ENCODE data around the gene HIGD2A. TPM values are rescaled to one million over a fixed set of nuclear protein-coding genes. Genes with fewer than 3 reads are reported as not detected.
A peak's percentile ranks its signal among the peaks of the same experiment; 100 is the strongest.

Gene HIGD2A
- total RNA-seq, 1 donor from 2014 or later, result 37.8 TPM

- peak; percentile 83 for DNase-seq (ENCODE audit: low spot score)
Observed at GRCh38 chr5:176415952-176416924, 27.7 kb downstream of the HIGD2A start, which contains the start of gene CLTB. Gene CLTB (minus strand): TSS chr5:176416539. CDS start chr5:176416363, 176 bp downstream.

GRCh38 chr5:176416965-176417364, 28.4 kb downstream of the HIGD2A start:
- DNase-seq (ENCODE audit: low spot score), result no peak

- no peak for DNase-seq (ENCODE audit: low spot score)
Observed at GRCh38 chr5:176418251-176418650, 29.7 kb downstream of the HIGD2A start.

- no peak for DNase-seq (ENCODE audit: low spot score)
Observed at GRCh38 chr5:176420086-176420485, 31.5 kb downstream of the HIGD2A start.

- DNase-seq (ENCODE audit: low spot score), result no peak
Observed at GRCh38 chr5:176420972-176421544, 32.5 kb downstream of the HIGD2A start.

GRCh38 chr5:176424181-176424580, 35.6 kb downstream of the HIGD2A start:
- no peak for DNase-seq (ENCODE audit: low spot score)

GRCh38 chr5:176425138-176425537, 36.6 kb downstream of the HIGD2A start:
- DNase-seq (ENCODE audit: low spot score), result no peak

- DNase-seq (ENCODE audit: low spot score), result no peak
Observed at GRCh38 chr5:176425791-176426190, 37.2 kb downstream of the HIGD2A start.

GRCh38 chr5:176426876-176427275, 38.3 kb downstream of the HIGD2A start:
- DNase-seq (ENCODE audit: low spot score), result no peak

GRCh38 chr5:176427971-176428370, 39.4 kb downstream of the HIGD2A start:
- DNase-seq (ENCODE audit: low spot score), result no peak

- DNase-seq (ENCODE audit: low spot score), result no peak
Observed at GRCh38 chr5:176429972-176430371, 41.4 kb downstream of the HIGD2A start.

- DNase-seq (ENCODE audit: low spot score), result no peak
Observed at GRCh38 chr5:176432707-176433106, 44.2 kb downstream of the HIGD2A start.

GRCh38 chr5:176436656-176437055, 48.1 kb downstream of the HIGD2A start:
- DNase-seq (ENCODE audit: low spot score), result no peak

- DNase-seq (ENCODE audit: low spot score), result no peak
Observed at GRCh38 chr5:176438959-176439757, 50.6 kb downstream of the HIGD2A start.

Other genes with a start within 250 kb of the HIGD2A start
- 3.4 TPM for gene SIMC1, start 150.3 kb upstream of the HIGD2A start, total RNA-seq (ENCODE audit: insufficient read depth, low replicate concordance)
- 35.6 TPM for gene KIAA1191, start 27.0 kb upstream of the HIGD2A start, total RNA-seq (ENCODE audit: insufficient read depth, low replicate concordance)
- 8.9 TPM for gene ARL10, start 23.3 kb upstream of the HIGD2A start, total RNA-seq (ENCODE audit: insufficient read depth, low replicate concordance)
- gene NOP16, start 153 bp upstream of the HIGD2A start, total RNA-seq (ENCODE audit: insufficient read depth, low replicate concordance), result 13.2 TPM
- 108 TPM for gene CLTB, start 27.8 kb downstream of the HIGD2A start, total RNA-seq (ENCODE audit: insufficient read depth, low replicate concordance)
- gene FAF2, start 59.6 kb downstream of the HIGD2A start, total RNA-seq (ENCODE audit: insufficient read depth, low replicate concordance), result 47.2 TPM
- 0.24 TPM for gene RNF44, start 148.7 kb downstream of the HIGD2A start, total RNA-seq (ENCODE audit: insufficient read depth, low replicate concordance)
- not detected for gene CDHR2, start 160.6 kb downstream of the HIGD2A start, total RNA-seq (ENCODE audit: insufficient read depth, low replicate concordance)
- gene GPRIN1, start 221.4 kb downstream of the HIGD2A start, total RNA-seq (ENCODE audit: insufficient read depth, low replicate concordance), result 0.72 TPM
- not detected for gene SNCB, start 241.8 kb downstream of the HIGD2A start, total RNA-seq (ENCODE audit: insufficient read depth, low replicate concordance)
- 5.3 TPM for gene EIF4E1B, start 241.9 kb downstream of the HIGD2A start, total RNA-seq (ENCODE audit: insufficient read depth, low replicate concordance)